HepG2 (cell line): ENCODE measurements around the gene VIPR1. TPM values are rescaled to one million over a fixed set of nuclear protein-coding genes. Genes with fewer than 3 reads are reported as not detected.

Source experiments
- ATAC-seq: fragments of 200-7000 bp; cut with Tn5 transposase; 3 replicates; pipeline ENCODE4 v1.9.1; 2020; ENCODE audit warnings: mild to moderate bottlenecking, moderate library complexity
- BruUV-seq: library from RNA; stranded (reverse); fragments of 400-500 nt; replicated peaks from 2 replicates; lab custom pipeline; 2021; lab: Mats Ljungman, UMichigan
- CTCF ChIA-PET: fragments of 300-600 bp; formaldehyde crosslinking; extraction: SDS; loops from one replicate; lab custom pipeline; 2021; ENCODE audit warnings: low total read pairs, inconsistent platforms, low intra/inter-chr PET ratio; lab: Yijun Ruan, JAX
- POLR2A ChIA-PET: fragments of 350-600 bp; sonication (Branson Sonifier 250); formaldehyde crosslinking; loops from one replicate; lab custom pipeline; 2020; ENCODE audit warnings: antibody characterized with exemption, inconsistent platforms; lab: Yijun Ruan, JAX
- DNase-seq: peaks from one replicate; pipeline ENCODE4 v3.0.0-alpha.2; 2015; ENCODE audit warnings: low spot score
- FAIRE-seq: peaks from 3 replicates; lab custom pipeline; 2011; peaks lifted over from hg19 to GRCh38; lab: Jason Lieb, UNC
- H2AFZ ChIP-seq: one replicate; pipeline ENCODE4 v1.6.1; 2011; ENCODE audit warnings: low read length, inconsistent platforms
- H3K27ac ChIP-seq: fragments of 300-600 bp; 3 replicates; pipeline ENCODE4 v1.8.0; 2011; ENCODE audit warnings: mixed run types, mild to moderate bottlenecking, mixed read lengths, low read length, inconsistent platforms; ENCODE audit not compliant: insufficient read depth; ENCODE audit errors: extremely low read length
- H3K27me3 ChIP-seq, 2 experiments: fragments of 200-600 bp in 1 of 2; 2 replicates in 1 of 2; 3 replicates in 1 of 2; pipeline versions ENCODE4 v1.6.0 to v1.8.0; 2011; ENCODE audit warnings: low read length in 2 of 2, mild to moderate bottlenecking in 2 of 2, moderate library complexity in 2 of 2, inconsistent platforms in 1 of 2; ENCODE audit not compliant: insufficient read depth in 2 of 2, control insufficient read depth in 1 of 2
- H3K36me3 ChIP-seq, 2 experiments: fragments of 200-600 bp in 1 of 2; replicated peaks in 1 of 2; 2 replicates in 1 of 2; 3 replicates in 1 of 2; pipeline versions ENCODE4 v1.5.1 to v1.8.0; 2011; ENCODE audit warnings: low read length in 2 of 2, inconsistent platforms in 1 of 2; ENCODE audit not compliant: insufficient read depth in 2 of 2, control insufficient read depth in 1 of 2
- H3K4me1 ChIP-seq: 2 replicates; pipeline ENCODE4 v1.5.1; 2012; ENCODE audit warnings: low read length, inconsistent platforms; ENCODE audit not compliant: insufficient read depth
- H3K4me2 ChIP-seq: 2 replicates; pipeline ENCODE4 v1.6.0; 2011; ENCODE audit warnings: low read depth, low read length, inconsistent platforms
- H3K4me3 ChIP-seq, 3 experiments: fragments of 200-600 bp in 1 of 3; sonication (generic), shearing (Covaris generic) in 1 of 3; replicated peaks in 1 of 3; 2 replicates each; pipeline ENCODE4 v1.5.1; 2011 to 2016; ENCODE audit warnings: low read length in 3 of 3, inconsistent platforms in 2 of 3, low read depth in 2 of 3, mild to moderate bottlenecking in 2 of 3, control low read depth in 1 of 3, mixed read lengths in 1 of 3; ENCODE audit not compliant: insufficient read depth in 1 of 3
- H3K79me2 ChIP-seq: one replicate; pipeline ENCODE4 v1.6.1; 2011; ENCODE audit warnings: low read length, inconsistent platforms; ENCODE audit not compliant: insufficient read depth
- H3K9ac ChIP-seq: 2 replicates; pipeline ENCODE4 v1.6.0; 2011; ENCODE audit warnings: mild to moderate bottlenecking, low read depth, low read length, inconsistent platforms; ENCODE audit not compliant: insufficient read depth
- H3K9me3 ChIP-seq: 2 replicates; pipeline ENCODE4 v1.5.1; 2012; ENCODE audit warnings: mild to moderate bottlenecking, low read length
- H4K20me1 ChIP-seq: 2 replicates; pipeline ENCODE4 v1.6.0; 2011; ENCODE audit warnings: inconsistent platforms, mild to moderate bottlenecking, low read length, moderate library complexity; ENCODE audit not compliant: insufficient read depth
- ELF1 ChIP-seq: sonication (generic); formaldehyde crosslinking; IDR thresholded peaks from 2 replicates; pipeline ENCODE4 v1.4.0; 2020; ENCODE audit warnings: missing genetic modification reagents
- GRHL1 ChIP-seq: sonication (generic); formaldehyde crosslinking; conservative IDR thresholded peaks from 2 replicates; pipeline ENCODE4 v1.8.0; 2022; ENCODE audit warnings: missing genetic modification reagents
- HIVEP1 ChIP-seq: sonication (generic); formaldehyde crosslinking; IDR thresholded peaks from 2 replicates; pipeline ENCODE4 v1.4.0; 2020; ENCODE audit warnings: mild to moderate bottlenecking, missing genetic modification reagents
- KDM5B ChIP-seq: sonication (generic); formaldehyde crosslinking; IDR thresholded peaks from 2 replicates; pipeline ENCODE4 v1.4.0; 2020; ENCODE audit warnings: missing genetic modification reagents, mild to moderate bottlenecking, borderline replicate concordance
- NFKBIZ ChIP-seq: IDR thresholded peaks from 2 replicates; pipeline ENCODE4 v1.6.1; 2018; ENCODE audit warnings: missing genetic modification reagents, missing compliant biosample characterization
- SALL2 ChIP-seq: sonication (generic); formaldehyde crosslinking; IDR thresholded peaks from 2 replicates; pipeline ENCODE4 v1.8.1; 2023; ENCODE audit warnings: mild to moderate bottlenecking, missing genetic modification reagents, inconsistent platforms
- TFDP2 ChIP-seq: sonication (generic); formaldehyde crosslinking; IDR thresholded peaks from 2 replicates; pipeline ENCODE4 v1.4.0; 2020; ENCODE audit warnings: missing genetic modification reagents
- ZFP36L2 ChIP-seq: sonication (generic); formaldehyde crosslinking; IDR thresholded peaks from 2 replicates; pipeline ENCODE4 v1.4.0; 2020; ENCODE audit warnings: missing genetic modification reagents
- ZNF18 ChIP-seq: sonication (generic); formaldehyde crosslinking; IDR thresholded peaks from 2 replicates; pipeline ENCODE4 v1.8.0; 2022; ENCODE audit warnings: mild to moderate bottlenecking, missing genetic modification reagents; ENCODE audit not compliant: insufficient replicate concordance
- ZSCAN5A ChIP-seq: sonication (generic); formaldehyde crosslinking; IDR thresholded peaks from 2 replicates; pipeline ENCODE4 v1.8.0; 2022; ENCODE audit warnings: mild to moderate bottlenecking, missing genetic modification reagents, borderline replicate concordance
- WGBS: methylation state at CpG from one replicate; pipeline ENCODE4 v1.1.6; 2017; ENCODE audit warnings: low lambda C conversion rate; 5-methylcytosine and 5-hydroxymethylcytosine counted together
- in situ Hi-C: cut with HindIII; loops from 2 replicates; pipeline ENCODE4 v1.10.0; 2017; ENCODE audit warnings: low pct_unique_long_range_greater_than_20kb; ENCODE audit not compliant: extremely low pct_ligation_motif_present
- intact Hi-C: fragments of 100-400 bp; cut with micrococcal nuclease; formaldehyde crosslinking; loops from one replicate; pipeline ENCODE4 v1.10.0; 2022; ENCODE audit not compliant: unreplicated experiment
- polyA plus RNA-seq, 8 experiments: library from polyadenylated mRNA; depleted of rRNA in 3 of 8; stranded (reverse) in 7 of 8; unstranded in 1 of 8; fragments of >200 nt; fragmentation: Illumina TruSeq in 4 of 8; extraction: Trizol in 4 of 8; gene quantifications; 2 replicates each; pipeline versions ENCODE4 v1.2.1 to v1.2.3, GENCODE V29; 2011 to 2016; ENCODE audit warnings: low read depth in 4 of 8, missing spikeins in 1 of 8, mixed read lengths in 1 of 8; ENCODE audit not compliant: insufficient read depth in 1 of 8
- total RNA-seq, 5 experiments: library from RNA; depleted of rRNA; stranded (reverse); fragments of >200 nt; fragmentation: Illumina TruSeq; extraction: Trizol; gene quantifications; 2 replicates each; pipeline ENCODE4 v1.2.3, GENCODE V29; 2016; ENCODE audit warnings: low read depth in 1 of 5

The VIPR1 gene
- total and polyA plus RNA-seq, 2 of the 13 experiments (the other 11 are each of a cell fraction or from before 2014, with no cell fraction given): 0.04 to 0.11 TPM

- no TSS peak for BruUV-seq
- Histone ChIP-seq H3K27me3 (no peaks in the 10 kb centered on the region; a peak in 1 of 5 replicates), H2AFZ (no peak overlapping the region), H3K9ac (no peak overlapping the region), H4K20me1 (no peaks in the 10 kb centered on the region), H3K4me3 (no peak overlapping the region), H3K9me3 (no peaks in the 10 kb centered on the region), H3K4me2 (no peak overlapping the region), H3K27ac (no peak overlapping the region), H3K79me2 (no peaks in the 10 kb centered on the region), H3K4me1 (peaks cover 25% of the 10 kb centered on the region), H3K36me3 (no peaks in the 10 kb centered on the region)
- ATAC-seq: no peak
- WGBS: 18% methylated on average over 3 of the region's 4 CpGs
- in situ Hi-C loops: no loop called here
- no peak for TF ChIP-seq ZNF18 (CRISPR knock-in tag)
- no peak for TF ChIP-seq ZFP36L2 (CRISPR knock-in tag)
- TF ChIP-seq TFDP2: no peak
- no peak for DNase-seq
- intact Hi-C loops: no loop called here
- FAIRE-seq: no peak
- ChIA-PET CTCF (no interaction called here), POLR2A (no interaction called here)
Measured at GRCh38 chr3:42514876-42515275, 12.4 kb downstream of the VIPR1 start.

GRCh38 chr3:42515391-42515916 lies 13.0 kb downstream of the VIPR1 start:
- intact Hi-C loops: no loop called here
- no peaks in the 10 kb centered on the region; a peak in 1 of 5 replicates for H3K27me3 ChIP-seq
- in situ Hi-C loops: no loop called here
- ChIA-PET CTCF (no interaction called here), POLR2A (no interaction called here)
- 55% methylated on average over 4 of the region's 12 CpGs for WGBS
- DNase-seq (no peak), FAIRE-seq (no peak), ATAC-seq (no peak; the same call in 2 of the 3 replicates)
- no peaks in the 10 kb centered on the region for H4K20me1 ChIP-seq
- TF ChIP-seq ELF1 (CRISPR knock-in tag) (no peak), SALL2 (CRISPR knock-in tag) (no peak), HIVEP1 (CRISPR knock-in tag) (no peak), NFKBIZ (CRISPR knock-in tag) (no peak), GRHL1 (no peak), KDM5B (CRISPR knock-in tag) (no peak), ZSCAN5A (CRISPR knock-in tag) (no peak)
- no peaks in the 10 kb centered on the region for H3K9me3 ChIP-seq
- H3K4me2 ChIP-seq: no peak overlapping the region
- H2AFZ ChIP-seq: no peak overlapping the region
- no peak overlapping the region for H3K27ac ChIP-seq
- no peaks in the 10 kb centered on the region for H3K79me2 ChIP-seq
- H3K36me3 ChIP-seq: no peaks in the 10 kb centered on the region
- no peak overlapping the region for H3K4me3 ChIP-seq
- no TSS peak for BruUV-seq
- H3K9ac ChIP-seq: no peak overlapping the region
- peaks cover 19% of the 10 kb centered on the region for H3K4me1 ChIP-seq
